DND-41 (cell line): ENCODE data around the gene LARP1.

Experiments used
- CTCF ChIP-seq: IDR thresholded peaks from 2 replicates; pipeline ENCODE4 v1.5.1; 2012; ENCODE audit warnings: borderline replicate concordance, low read length, moderate library complexity, mild to moderate bottlenecking; ENCODE audit not compliant: poor library complexity, severe bottlenecking; ENCODE audit errors: extremely low read depth
- EZH2 ChIP-seq: IDR thresholded peaks from 3 replicates; pipeline ENCODE4 v1.6.1; 2012; ENCODE audit warnings: borderline replicate concordance, low read depth, mild to moderate bottlenecking, moderate library complexity, low read length, inconsistent platforms; ENCODE audit not compliant: severe bottlenecking

- TF ChIP-seq CTCF: no peak
- TF ChIP-seq EZH2: no peak
Observed at GRCh38 chr5:154791535-154791934, 36.4 kb downstream of the LARP1 start.
